Muscle of back (tissue), 11 donors: Measurements from ENCODE around the gene DNAL4. TPM values are rescaled to one million over a fixed set of nuclear protein-coding genes. Genes with fewer than 3 reads are reported as not detected.
"Not testable (repeated sequence)": the region's sequence is repeated elsewhere in the genome, so short reads cannot be mapped to it uniquely, and the experiment has no call there.

ENCODE experiments used
- DNase-seq, 3 donors: peaks; one replicate each; pipeline versions ENCODE4 v3.0.0 to v3.0.0-alpha.2; 2013
- polyA plus RNA-seq, 10 donors: library from polyadenylated mRNA; unstranded; fragments of 120-200 nt; gene quantifications; one replicate each; pipeline ENCODE4 v1.2.1, GENCODE V29; 2013; ENCODE audit not compliant: insufficient read length in 10 of 10

Gene DNAL4
- polyA plus RNA-seq, 10 donors: 8.6 to 18.1 (median 11.9) TPM

- DNase-seq: no peak
Observed at GRCh38 chr22:38828616-38829205, 34.8 kb upstream of the DNAL4 start.

GRCh38 chr22:38828191-38828590, 34.2 kb upstream of the DNAL4 start:
- no peak for DNase-seq

- no peak for DNase-seq
Observed at GRCh38 chr22:38827510-38827909, 33.6 kb upstream of the DNAL4 start.

GRCh38 chr22:38826801-38827200, 32.9 kb upstream of the DNAL4 start:
- DNase-seq: no peak

GRCh38 chr22:38826386-38826785, 32.4 kb upstream of the DNAL4 start:
- no peak for DNase-seq

GRCh38 chr22:38824585-38824984, 30.6 kb upstream of the DNAL4 start:
- DNase-seq: peak; percentile 69 to 88 (median 85)

GRCh38 chr22:38823637-38824036, 29.7 kb upstream of the DNAL4 start:
- DNase-seq: no peak

GRCh38 chr22:38823076-38823475, 29.1 kb upstream of the DNAL4 start:
- DNase-seq: no peak

- no peak for DNase-seq
Observed at GRCh38 chr22:38820020-38820419, 26.1 kb upstream of the DNAL4 start.

- no peak for DNase-seq
Observed at GRCh38 chr22:38819387-38819940, 25.5 kb upstream of the DNAL4 start.

- no peak for DNase-seq
Observed at GRCh38 chr22:38817196-38817595, 23.3 kb upstream of the DNAL4 start.

- DNase-seq: no peak
Observed at GRCh38 chr22:38815842-38816241, 21.9 kb upstream of the DNAL4 start.

- no peak for DNase-seq
Observed at GRCh38 chr22:38811241-38811640, 17.3 kb upstream of the DNAL4 start.

- DNase-seq: not testable (repeated sequence)
Observed at GRCh38 chr22:38805041-38805593, 11.2 kb upstream of the DNAL4 start.

GRCh38 chr22:38802671-38803121, 8.8 kb upstream of the DNAL4 start:
- DNase-seq: peak; percentile 44 to 86 (median 75)

GRCh38 chr22:38799265-38800002, 5.5 kb upstream of the DNAL4 start:
- no peak for DNase-seq

GRCh38 chr22:38798496-38798895, 4.6 kb upstream of the DNAL4 start:
- DNase-seq: no peak

GRCh38 chr22:38796262-38796957, 2.5 kb upstream of the DNAL4 start:
- DNase-seq: no peak

GRCh38 chr22:38795569-38795968, 1.6 kb upstream of the DNAL4 start:
- DNase-seq: no peak

GRCh38 chr22:38793317-38793716, 626 bp downstream of the DNAL4 start:
- no peak for DNase-seq

GRCh38 chr22:38792833-38793232, 1.1 kb downstream of the DNAL4 start:
- DNase-seq: no peak

GRCh38 chr22:38789606-38790005, 4.3 kb downstream of the DNAL4 start:
- DNase-seq: no peak
